Panc1 (cell line): ENCODE data around the gene ATP2B1. TPM values are rescaled to one million over a fixed set of nuclear protein-coding genes. Genes with fewer than 3 reads are reported as not detected.

ENCODE experiments used
- ATAC-seq: fragments of 200-7000 bp; cut with Tn5 transposase; 2 replicates; pipeline ENCODE4 v1.9.1; 2020; ENCODE audit warnings: mild to moderate bottlenecking, moderate library complexity
- BruUV-seq: library from RNA; stranded (reverse); fragments of 400-500 nt; replicated peaks from 2 replicates; lab custom pipeline; 2021; lab: Mats Ljungman, UMichigan
- CTCF ChIA-PET: fragments of 300-600 bp; sonication (Branson Sonifier 250); formaldehyde crosslinking; loops from one replicate; lab custom pipeline; 2022; ENCODE audit warnings: antibody characterized with exemption; lab: Charles Lee
- POLR2A ChIA-PET: fragments of 300-600 bp; sonication (Branson Sonifier 250); formaldehyde crosslinking; loops from one replicate; lab custom pipeline; 2022; ENCODE audit warnings: antibody characterized with exemption; lab: Charles Lee
- DNase-seq: peaks from one replicate; pipeline ENCODE4 v3.0.0-alpha.2; 2010; ENCODE audit warnings: low read depth, low spot score
- H3K27ac ChIP-seq: 2 replicates; pipeline ENCODE4 v1.5.1; 2011; ENCODE audit warnings: mild to moderate bottlenecking, low read length, inconsistent platforms
- H3K27me3 ChIP-seq: fragments of 200-500 bp; sonication (Bioruptor generic); 2 replicates; pipeline ENCODE4 v1.6.0; 2014; ENCODE audit warnings: low read length, inconsistent platforms; ENCODE audit not compliant: control insufficient read depth, insufficient read depth
- H3K36me3 ChIP-seq: fragments of 200-500 bp; sonication (Bioruptor generic); 2 replicates; pipeline ENCODE4 v1.5.1; 2014; ENCODE audit warnings: inconsistent platforms, mild to moderate bottlenecking, low read length, moderate library complexity; ENCODE audit not compliant: control insufficient read depth, insufficient read depth
- H3K4me1 ChIP-seq: 2 replicates; pipeline ENCODE4 v1.5.1; 2011; ENCODE audit warnings: inconsistent platforms, mild to moderate bottlenecking, low read length, moderate library complexity; ENCODE audit not compliant: control insufficient read depth, insufficient read depth
- H3K4me3 ChIP-seq, 2 experiments: 2 replicates each; pipeline ENCODE4 v1.5.1; 2011 to 2012; ENCODE audit warnings: low read depth in 2 of 2, low read length in 2 of 2, mild to moderate bottlenecking in 2 of 2, inconsistent platforms in 1 of 2, moderate library complexity in 1 of 2
- H3K9me3 ChIP-seq: fragments of 200-500 bp; sonication (Bioruptor generic); 2 replicates; pipeline ENCODE4 v1.5.1; 2014; ENCODE audit warnings: low read depth, mild to moderate bottlenecking, inconsistent platforms, low read length, moderate library complexity; ENCODE audit not compliant: control insufficient read depth, insufficient read depth
- CTCF ChIP-seq: fragments of 450-650 bp; IDR thresholded peaks from 2 replicates; pipeline ENCODE4 v1.5.1; 2017; ENCODE audit warnings: mild to moderate bottlenecking
- POLR2AphosphoS5 ChIP-seq: IDR thresholded peaks from 2 replicates; pipeline ENCODE4 v1.6.1; 2012; ENCODE audit warnings: mild to moderate bottlenecking, low read depth, low read length, moderate library complexity
- REST ChIP-seq, 2 experiments: IDR thresholded peaks; 2 replicates each; pipeline ENCODE4 v1.6.1; 2011 to 2012; ENCODE audit warnings: low read depth in 2 of 2, control low read depth in 1 of 2, low read length in 1 of 2, mild to moderate bottlenecking in 1 of 2, moderate library complexity in 1 of 2; ENCODE audit not compliant: insufficient read depth in 1 of 2
- SIN3A ChIP-seq: IDR thresholded peaks from 2 replicates; pipeline ENCODE4 v1.6.1; 2012; ENCODE audit warnings: low read depth, mild to moderate bottlenecking, low read length, moderate library complexity, borderline replicate concordance; ENCODE audit not compliant: insufficient read depth
- TCF7L2 ChIP-seq: IDR thresholded peaks from 2 replicates; pipeline ENCODE4 v1.6.1; 2011; ENCODE audit warnings: mild to moderate bottlenecking, low read depth, low read length, inconsistent platforms
- in situ Hi-C: cut with HindIII; loops from 2 replicates; pipeline ENCODE4 v1.10.0; 2016; ENCODE audit warnings: low sequenced_read_pairs, low pct_unique_long_range_greater_than_20kb
- intact Hi-C: fragments of 100-400 bp; cut with micrococcal nuclease; formaldehyde crosslinking; loops from one replicate; pipeline ENCODE4 v1.10.0; 2022; ENCODE audit not compliant: unreplicated experiment
- total RNA-seq: library from RNA; stranded (reverse); gene quantifications from one replicate; pipeline ENCODE4 v1.2.1, GENCODE V29; 2021; ENCODE audit not compliant: unreplicated experiment

Gene ATP2B1
- total RNA-seq, 1 experiment from 2014 or later, result 64.5 TPM

- in situ Hi-C loops (no loop called here), intact Hi-C loops (no loop called here)
- ATAC-seq, result no peak
- BruUV-seq, result no TSS peak
- POLR2A ChIA-PET, result no interaction called here
- CTCF ChIA-PET, result no interaction called here
- TF ChIP-seq TCF7L2 (no peak), SIN3A (no peak), POLR2AphosphoS5 (no peak), REST (IDR thresholded peaks at IDR 0.05; ENCODE audit: insufficient read depth in 1 of 2, low read depth in 2 of 2, low read length in 1 of 2) (no peak), CTCF (no peak)
- no peaks in the 10 kb centered on the region for H3K9me3 ChIP-seq
- no peaks in the 10 kb centered on the region for H3K27me3 ChIP-seq
- H3K27ac ChIP-seq, result no peak overlapping the region
- H3K4me1 ChIP-seq, result peaks cover 18% of the 10 kb centered on the region
- H3K4me3 ChIP-seq, result no peak overlapping the region
- H3K36me3 ChIP-seq, result no peaks in the 10 kb centered on the region; the same call in 1 of the 2 replicates
- no peak for DNase-seq
Measured at GRCh38 chr12:89695830-89696229, 12.8 kb downstream of the ATP2B1 start.

- in situ Hi-C loops, result no loop called here
- ChIA-PET POLR2A (interaction anchor here (0.5 kb wide), 1 partner anchor 23 kb away, joined by 5 read pairs; no protein-coding TSS in a partner anchor), CTCF (no interaction called here)
- ATAC-seq (no peak), DNase-seq (no peak)
- intact Hi-C loops, result no loop called here
- TF ChIP-seq CTCF (no peak), TCF7L2 (no peak), REST (IDR thresholded peaks at IDR 0.05; ENCODE audit: insufficient read depth in 1 of 2, low read depth in 2 of 2, low read length in 1 of 2) (no peak), POLR2AphosphoS5 (no peak)
- BruUV-seq, result no TSS peak
- Histone ChIP-seq H3K27me3 (no peaks in the 10 kb centered on the region), H3K36me3 (no peaks in the 10 kb centered on the region; the same call in 1 of the 2 replicates), H3K4me1 (peaks cover 11% of the 10 kb centered on the region), H3K9me3 (no peaks in the 10 kb centered on the region), H3K27ac (no peak overlapping the region), H3K4me3 (no peak overlapping the region)
Measured at GRCh38 chr12:89695100-89695499, 13.5 kb downstream of the ATP2B1 start.
